ENCODE data around the gene ROCK1.
A peak's percentile ranks its signal among the peaks of the same experiment; 100 is the strongest.
"Not testable (repeated sequence)": the region's sequence is repeated elsewhere in the genome, so short reads cannot be mapped to it uniquely, and the experiment has no call there.

ROCK1 gene

DNA sequence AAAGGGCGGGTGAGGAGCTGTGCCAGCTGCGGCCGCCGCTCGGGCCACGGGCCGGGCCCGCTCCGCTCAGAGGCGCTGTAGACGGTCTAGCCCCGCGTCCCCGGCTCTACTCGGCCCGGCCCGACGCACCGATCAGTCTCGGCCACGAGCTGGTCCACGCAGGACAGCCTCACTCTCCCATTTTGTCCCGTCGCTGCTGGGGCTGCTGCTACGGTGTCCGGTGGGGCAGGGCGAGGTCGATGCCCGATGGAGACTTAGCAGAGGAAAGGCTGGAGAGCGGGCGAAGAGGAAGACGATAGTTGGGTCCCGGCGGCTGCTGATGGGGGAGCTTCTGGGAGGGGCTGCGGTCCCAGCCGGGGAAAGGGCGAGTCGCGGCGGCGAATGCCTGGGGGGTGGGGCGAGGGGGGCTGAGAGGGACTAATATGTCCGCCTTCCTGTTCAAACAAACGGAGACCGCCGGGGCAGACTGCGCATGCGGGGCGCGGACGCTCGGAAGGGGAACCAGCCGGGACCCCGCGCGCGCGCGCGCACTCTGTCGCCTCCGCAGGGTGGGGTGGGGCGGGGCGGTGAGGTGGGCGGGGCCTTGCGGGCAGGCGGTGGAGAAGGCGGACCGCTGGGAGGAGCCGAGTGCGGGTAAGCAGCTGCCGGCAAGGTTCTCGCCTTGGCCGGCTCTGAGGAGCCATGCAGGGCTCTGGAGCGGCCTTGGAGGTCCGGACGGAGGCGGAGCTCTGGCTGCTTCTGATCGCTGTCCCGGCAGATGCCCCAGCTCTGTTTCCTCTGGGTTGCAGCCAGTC lies at the start of gene ROCK1:
TSS of gene ROCK1 (minus strand) at position 468 of the 794 bp plus-strand sequence. CDS start 903 bp downstream, outside the sequence.
- DNase-seq (ENCODE audit: low read depth in 2 of 3, low spot score in 2 of 3), result peak; percentile 95 to 98 (median 97)

DNA sequence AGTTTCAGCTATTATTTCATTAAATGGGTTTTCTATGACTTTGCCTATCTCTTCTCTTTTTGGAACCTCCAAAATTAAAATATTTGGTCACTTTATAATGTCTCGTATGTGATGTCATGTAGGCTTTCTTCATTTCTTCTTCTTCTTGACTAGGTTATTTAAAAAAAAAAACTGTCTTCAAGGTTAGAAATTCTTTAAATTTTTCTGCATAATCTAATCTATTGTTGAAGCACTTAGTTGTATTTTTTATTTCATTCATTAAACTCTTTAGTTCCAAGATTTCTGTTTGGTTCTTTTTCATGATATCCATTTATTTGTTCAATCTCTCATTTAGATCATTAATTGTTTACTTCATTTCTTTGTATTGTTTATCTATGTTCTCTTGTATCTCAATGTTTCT lies 43.8 kb upstream of the ROCK1 start:
- no peak for DNase-seq (ENCODE audit: low read depth in 2 of 3, low spot score in 2 of 3)

DNA sequence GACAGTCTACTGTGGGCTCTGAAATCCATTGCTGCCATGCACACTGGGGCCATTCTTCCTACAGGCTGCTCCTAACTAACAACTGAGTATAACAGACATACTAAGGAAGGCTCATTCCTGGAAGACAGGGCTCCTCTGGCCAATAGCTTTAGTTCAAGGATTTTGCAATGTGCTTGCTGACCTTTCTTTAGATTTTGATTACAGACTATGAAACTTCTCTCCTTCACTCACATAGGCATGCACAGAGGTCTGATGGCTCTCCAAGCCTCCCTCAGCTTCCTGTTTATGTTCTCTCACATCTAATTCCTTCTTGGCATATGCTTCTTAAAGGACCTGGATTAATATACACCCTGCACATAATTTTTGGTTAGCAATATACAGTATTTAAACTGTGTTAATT lies 34.4 kb upstream of the ROCK1 start:
- no peak for DNase-seq (ENCODE audit: low read depth in 2 of 3, low spot score in 2 of 3)

DNA sequence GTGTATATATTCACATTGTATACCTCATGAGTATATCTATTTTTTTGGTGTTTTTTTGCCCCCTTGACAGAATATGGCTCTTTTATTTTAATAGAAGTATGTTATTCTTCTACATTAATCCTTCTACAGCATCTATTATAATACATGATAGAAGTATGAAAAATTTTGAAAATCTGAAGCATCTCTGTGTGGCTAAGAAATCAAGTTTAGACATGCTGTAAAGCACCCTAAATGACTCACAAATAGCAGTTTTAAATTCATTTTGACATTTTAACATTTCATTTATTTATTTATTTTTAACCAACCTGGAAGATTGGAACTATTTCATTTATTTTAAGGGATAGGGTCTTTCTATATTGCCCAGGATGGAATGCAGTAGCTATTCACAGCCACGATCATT lies 33.8 kb upstream of the ROCK1 start:
- DNase-seq (ENCODE audit: low read depth in 2 of 3, low spot score in 2 of 3), result no peak

DNA sequence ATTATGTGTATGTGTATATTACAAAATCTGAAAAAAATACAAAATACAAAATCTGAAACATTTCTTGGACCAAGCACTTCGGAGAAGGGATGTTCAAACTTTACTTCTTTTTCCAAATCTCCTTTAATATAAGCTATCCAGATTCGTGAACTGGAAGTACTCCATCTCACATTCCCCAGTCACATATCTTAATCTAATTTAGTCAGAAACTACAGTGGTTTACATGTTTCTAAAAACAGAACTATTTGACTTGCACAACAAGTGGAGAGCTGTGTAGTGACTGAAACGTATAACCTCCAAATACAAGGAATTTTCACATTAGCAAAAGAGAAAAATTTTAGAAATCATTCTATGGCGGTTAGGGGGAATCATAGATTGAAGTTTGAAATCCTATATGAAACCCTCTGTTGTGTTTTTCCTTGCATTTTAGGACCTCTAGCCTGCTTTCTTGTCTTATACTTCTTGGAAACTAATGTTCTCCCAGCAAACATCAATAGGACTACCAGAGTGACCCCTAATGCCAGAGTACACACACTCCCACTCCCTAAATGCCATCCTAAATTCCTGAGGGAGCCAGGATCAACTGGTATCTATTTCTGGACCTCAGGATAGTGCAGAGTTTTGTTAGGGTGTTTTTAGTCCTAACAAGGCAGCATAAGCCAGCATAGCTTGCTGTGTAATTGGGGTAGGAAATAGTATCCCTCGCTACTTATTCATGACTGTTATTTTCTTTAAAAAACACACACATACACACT lies 30.2 kb upstream of the ROCK1 start:
- no peak for DNase-seq (ENCODE audit: low read depth in 2 of 3, low spot score in 2 of 3)

DNA sequence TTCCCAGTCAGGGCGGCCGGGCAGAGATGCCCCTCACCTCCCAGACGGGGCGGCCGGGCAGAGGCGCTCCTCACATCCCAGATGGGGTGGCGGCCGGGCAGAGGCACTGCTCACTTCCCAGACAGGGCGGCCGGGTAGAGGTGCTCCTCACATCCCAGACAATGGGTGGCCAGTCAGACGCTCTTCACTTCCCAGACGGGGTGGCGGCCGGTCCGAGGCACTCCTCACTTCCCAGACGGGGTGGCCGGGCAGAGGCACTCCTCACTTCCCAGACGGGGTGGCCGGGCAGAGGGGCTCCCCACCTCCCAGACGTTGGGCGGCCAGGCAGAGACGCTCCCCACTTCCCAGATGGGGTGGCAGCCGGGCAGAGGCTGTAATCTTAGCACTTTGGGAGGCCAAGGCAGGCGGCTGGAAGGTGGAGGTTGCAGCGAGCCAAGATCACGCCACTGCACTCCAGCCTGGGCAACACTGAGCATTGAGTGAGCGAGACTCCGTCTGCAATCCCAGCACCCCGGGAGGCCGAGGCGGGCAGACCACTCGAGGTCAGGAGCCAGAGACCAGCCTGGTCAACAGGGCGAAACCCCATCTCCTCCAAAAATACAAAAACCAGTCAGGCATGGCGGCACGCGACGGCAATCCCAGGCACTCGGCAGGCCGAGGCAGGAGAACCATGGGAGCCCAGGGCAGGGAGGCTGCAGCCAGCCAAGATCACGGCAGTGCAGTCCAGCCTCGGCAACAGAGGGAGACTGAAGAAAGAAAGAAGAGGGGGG lies 26.3 kb upstream of the ROCK1 start:
- DNase-seq (ENCODE audit: low read depth in 2 of 3, low spot score in 2 of 3), result not testable (repeated sequence)

DNA sequence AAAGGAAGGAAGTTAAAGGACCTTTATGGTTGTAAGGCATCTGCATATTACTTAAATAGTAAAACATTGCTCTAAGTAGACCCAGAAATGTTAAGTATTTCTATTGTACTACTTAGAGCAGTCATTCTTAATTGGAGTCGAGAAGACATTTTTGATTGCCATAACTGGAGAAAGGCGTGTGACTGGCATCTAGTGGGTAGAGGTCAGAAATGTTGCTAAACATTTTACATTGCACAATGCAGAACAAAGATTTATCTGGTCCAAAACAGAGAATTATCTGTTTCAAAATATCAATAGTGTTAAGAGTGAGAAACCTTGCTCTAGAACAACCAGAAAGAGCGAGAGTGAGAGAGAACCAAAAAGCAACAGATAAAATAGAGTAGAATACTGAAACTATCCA lies 23.3 kb upstream of the ROCK1 start:
- no peak for DNase-seq (ENCODE audit: low read depth in 2 of 3, low spot score in 2 of 3)

DNA sequence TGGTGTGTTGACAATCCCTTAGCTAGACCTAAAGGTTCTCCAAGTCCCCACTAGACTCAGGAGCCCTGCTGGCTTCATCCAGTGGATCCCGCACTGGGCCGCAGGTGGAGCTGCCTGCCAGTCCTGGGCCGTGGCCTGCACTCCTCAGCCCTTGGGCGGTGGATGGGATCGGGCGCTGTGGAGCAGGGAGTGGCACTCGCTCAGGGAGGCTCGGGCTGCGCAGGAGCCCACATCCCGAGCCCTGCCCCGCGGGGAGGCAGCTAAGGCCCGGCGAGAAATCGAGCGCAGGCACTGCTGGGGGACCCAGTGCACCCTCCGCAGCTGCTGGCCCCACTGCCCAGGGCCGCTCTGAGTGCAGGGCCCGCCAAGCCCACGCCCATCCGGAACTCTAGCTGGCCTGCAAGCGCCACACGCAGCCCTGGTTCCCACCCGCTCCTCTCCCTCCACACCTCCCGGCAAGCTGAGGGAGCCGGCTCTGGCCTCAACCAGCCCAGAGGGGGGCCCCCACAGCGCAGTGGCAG lies 20.8 kb upstream of the ROCK1 start:
- DNase-seq (ENCODE audit: low read depth in 2 of 3, low spot score in 2 of 3), result no peak

DNA sequence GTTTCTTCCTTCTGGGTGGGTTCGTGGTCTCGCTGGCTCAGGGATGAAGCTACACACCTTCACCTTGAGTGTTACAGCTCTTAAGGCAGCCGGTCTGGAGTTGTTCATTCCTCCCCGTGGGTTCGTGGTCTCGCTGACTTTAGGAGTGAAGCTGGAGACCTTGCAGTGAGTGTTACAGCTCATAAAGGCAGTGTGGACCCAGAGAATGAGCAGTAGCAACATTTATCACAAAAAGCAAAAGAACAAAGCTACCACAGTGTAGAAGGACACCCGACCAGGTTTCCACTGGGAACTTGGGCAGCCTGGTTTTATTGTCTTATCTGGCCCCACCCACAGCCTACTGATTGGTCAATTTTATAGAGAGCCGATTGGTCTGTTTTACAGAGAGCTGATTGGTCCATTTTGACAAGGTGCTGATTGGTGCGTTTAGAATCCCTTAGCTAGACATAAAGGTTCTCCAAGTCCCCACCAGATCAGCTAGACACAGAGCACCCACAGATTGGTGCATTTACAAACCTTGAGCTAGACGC lies 20.1 kb upstream of the ROCK1 start:
- no peak for DNase-seq (ENCODE audit: low read depth in 2 of 3, low spot score in 2 of 3)

DNA sequence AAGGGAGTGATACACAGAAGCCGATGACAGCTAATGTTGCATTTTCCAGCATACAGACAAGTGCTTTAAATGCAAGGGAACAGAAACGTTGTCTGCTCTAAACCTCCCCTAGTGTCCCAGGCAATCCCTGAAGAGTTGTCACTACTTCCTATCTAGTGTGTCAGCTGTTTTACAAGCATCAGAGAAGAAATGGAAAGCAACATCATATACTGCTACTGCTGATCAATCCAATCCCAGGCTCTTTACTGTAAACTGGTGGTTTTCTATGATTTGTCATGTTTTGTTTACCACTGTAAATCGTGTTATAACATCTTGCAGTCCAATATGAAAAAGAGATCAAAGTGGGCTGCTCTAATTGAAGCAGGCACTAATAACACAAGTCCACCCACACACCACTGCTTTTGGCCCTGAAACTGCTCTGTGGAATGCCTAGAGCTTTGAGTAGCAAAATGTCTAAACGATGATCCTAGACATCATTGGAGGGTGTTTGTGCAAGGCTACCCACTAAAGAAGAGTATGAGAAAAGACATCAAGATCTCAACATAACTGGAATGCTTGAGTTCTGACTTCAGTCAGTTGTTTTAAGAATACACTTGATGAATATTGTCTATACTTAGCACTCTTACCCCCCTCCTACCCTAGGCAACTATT lies 18.1 kb upstream of the ROCK1 start:
- no peak for DNase-seq (ENCODE audit: low read depth in 2 of 3, low spot score in 2 of 3)

DNA sequence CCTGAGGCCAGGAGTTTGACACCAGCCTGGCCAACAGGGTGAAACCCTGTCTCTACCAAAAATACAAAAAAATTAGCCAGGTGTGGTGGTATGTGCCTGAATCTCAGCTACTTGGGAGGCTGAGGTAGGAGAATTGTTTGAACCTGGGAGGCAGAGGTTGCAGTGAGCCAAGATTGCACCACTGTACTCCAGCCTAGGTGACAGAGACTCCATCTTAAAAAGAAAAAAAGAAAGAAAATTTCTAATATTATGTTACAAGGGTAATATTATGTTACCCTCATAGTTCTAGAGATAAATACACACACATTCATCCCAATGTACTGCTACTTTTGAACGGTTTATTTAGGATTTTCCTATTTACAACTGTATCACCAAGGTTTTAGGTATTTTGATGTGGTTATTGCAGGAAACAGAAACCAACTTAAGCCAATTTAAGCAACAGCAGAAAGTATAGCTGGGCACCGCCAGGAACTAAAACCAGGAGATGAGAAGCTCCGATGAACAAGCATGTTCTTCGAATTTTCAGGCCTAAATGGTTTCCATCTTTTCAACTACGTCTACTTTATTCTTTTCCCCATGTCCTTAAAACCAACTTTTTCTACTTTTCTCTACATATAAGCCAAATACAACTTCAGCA lies 11.8 kb upstream of the ROCK1 start:
- no peak for DNase-seq (ENCODE audit: low read depth in 2 of 3, low spot score in 2 of 3)

DNA sequence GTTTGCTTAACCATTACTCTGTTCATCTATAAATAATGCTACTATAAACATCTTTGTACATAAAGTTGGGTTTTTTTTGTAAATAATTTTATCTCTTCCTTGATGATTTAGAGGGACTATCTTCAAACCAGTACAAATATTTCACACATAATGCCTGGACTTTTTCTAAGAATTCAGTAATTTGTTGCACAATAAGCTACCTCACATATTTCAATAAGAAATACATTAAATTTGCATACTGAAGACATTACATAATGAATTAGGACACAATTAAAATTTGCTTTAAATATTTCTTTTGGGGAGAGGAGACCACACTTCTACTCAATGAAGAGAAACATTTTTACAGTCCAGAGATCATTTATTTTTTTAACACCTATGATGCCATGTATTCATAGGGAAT lies 7.2 kb upstream of the ROCK1 start:
- DNase-seq (ENCODE audit: low read depth in 2 of 3, low spot score in 2 of 3), result no peak

DNA sequence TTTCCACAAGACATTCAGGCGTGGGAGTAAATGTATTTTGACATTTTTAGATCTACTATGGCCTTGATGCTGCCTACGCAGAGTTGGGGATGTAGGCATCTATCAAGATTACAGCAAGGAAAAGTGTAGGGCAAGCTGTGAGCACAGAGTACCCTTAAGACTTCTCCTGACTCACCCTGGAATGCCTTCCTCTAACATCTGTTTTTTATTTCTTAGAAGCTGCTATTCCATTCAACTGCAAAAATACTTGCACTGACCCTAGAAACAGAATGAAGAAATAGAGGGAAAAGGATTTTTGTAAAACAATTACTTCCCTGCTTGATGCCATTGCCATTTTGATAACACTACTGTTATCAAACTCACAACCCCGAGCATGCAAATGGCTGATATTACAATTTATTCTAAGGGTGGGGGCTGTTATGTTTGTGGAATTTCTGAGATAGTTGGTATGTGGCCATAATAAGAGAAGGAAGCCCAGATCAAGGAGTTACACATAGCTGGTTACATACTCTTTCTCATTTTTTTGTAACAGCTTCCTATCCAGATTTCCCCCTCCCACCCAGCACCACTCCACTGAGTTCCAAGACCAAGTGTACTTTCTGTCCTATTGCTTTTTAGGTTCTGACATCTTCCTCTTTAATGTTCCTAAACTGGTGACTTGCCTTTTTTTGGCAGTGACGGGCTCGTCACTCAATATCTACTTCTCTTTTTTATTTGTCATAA lies 6.0 kb upstream of the ROCK1 start:
- DNase-seq (ENCODE audit: low read depth in 2 of 3, low spot score in 2 of 3), result no peak

DNA sequence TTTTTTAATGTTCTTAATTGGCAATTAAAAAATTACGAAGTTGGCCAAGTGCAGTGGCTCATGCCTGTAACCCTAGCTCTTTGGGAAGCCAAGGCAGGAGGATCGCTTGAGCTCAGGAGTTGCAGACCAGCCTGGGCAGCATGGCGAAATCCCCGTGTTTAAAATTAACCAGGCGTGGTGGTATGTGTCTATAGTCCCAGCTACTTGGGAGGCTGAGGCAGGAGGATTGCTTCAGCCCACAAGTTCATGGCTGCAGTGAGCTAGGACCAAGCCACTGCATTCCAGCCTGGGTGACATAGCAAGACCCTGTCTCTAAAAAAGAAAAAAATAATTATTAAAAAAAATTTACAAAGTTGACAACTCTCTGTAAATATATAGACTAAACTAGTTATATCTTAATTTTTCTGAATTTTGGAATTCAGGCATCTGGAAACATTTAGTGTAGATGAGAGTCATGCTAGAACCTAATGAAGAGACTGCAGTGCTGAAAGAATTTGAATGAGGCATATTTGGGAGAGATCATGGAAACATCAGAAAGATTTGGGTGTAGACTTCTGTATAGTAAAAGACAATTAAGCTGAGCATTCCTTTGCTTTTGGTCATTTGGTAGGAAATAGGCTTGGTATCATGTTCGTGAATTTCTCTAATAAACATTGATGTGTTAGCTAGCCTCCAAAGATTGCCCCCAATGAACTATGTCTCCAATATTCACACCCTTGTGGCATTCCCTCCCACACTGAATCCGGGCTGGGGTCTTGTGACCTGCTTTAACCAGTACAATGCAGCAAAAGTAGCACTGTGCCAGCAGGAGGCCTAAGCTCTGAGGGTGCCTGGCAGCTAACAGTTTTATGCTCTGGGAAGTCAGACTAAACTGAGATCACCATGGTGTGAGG lies 4.2 kb upstream of the ROCK1 start:
- DNase-seq (ENCODE audit: low read depth in 2 of 3, low spot score in 2 of 3), result no peak

DNA sequence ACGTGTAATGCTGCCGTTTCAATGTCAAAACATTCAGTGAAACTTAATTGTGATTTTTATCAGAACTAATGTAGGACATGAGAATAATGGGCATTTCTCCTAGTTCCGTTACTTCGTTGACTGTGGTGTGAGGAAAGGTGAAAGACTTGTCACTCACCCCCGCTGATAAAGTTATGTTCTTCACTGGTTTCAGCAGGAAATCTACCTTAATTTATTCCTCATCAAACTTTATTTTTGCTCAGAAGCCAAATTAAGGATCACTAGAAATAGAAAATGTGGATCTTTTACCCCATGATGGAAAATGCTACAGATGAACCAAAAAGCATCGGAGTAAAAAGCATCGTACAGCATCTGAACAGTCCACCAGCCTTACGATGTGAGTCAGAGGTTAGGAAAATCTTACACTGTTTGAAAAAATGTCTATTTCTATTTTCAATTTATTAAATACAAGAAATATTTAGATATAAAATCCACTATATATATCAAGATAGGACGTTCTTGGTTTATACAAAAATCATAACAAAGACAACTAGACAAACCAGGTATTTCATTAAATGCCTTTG lies 1.0 kb upstream of the ROCK1 start:
- DNase-seq (ENCODE audit: low read depth in 2 of 3, low spot score in 2 of 3), result no peak

DNA sequence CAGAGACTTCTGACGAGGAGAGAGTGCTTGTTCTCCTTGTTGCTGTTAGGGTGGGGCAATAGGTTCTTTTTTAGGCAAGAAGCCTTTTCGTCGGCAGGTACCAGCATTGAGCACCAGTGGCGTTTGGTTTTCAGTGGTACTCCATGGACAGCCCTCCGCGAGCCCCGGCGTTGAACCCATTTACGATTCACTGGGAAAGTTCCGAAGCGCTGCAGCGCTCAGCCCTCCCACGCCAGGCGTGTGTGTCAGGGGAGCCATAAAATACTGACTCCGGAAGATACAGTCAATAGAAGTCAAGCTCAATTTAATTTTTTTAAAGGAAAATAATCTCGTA lies 494 bp upstream of the ROCK1 start:
- DNase-seq (ENCODE audit: low read depth in 2 of 3, low spot score in 2 of 3), result peak in 1 of 3 experiments; percentile 44

DNA sequence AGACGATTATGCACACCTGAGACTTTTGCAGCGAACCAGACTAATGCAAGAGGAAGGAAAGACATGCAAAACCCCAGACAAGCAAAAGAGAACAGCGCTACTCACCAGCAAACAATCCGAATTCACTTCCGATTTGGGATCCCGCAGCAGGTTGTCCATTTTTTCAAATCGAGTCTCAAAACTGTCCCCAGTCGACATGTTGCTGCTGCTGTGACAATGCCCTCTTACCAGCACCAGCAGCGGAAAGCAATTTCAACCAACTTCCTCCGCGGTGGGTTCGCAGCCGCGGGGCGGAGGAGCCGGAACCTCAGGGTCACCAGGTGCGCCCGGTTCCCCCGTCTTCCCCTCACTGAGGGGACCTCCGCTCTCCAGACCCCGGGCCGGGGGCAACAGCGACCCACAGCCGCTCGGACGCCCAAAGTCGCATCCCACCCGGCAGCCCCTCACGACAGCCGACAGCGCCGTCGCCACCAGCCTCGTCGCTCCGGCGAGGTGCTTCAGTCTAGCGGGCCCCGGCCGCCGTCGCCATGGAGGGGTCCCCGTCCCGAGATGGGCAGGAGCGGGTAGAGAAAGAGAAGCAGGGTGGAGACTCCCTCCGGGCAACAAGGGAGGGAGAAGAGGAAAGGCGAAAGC lies 784 bp downstream of the ROCK1 start:
- peak; percentile 23 to 44 (median 25) for DNase-seq (ENCODE audit: low read depth in 2 of 3, low spot score in 2 of 3)
